ENCODE results near the gene CRLF1.

Gene CRLF1

DNA sequence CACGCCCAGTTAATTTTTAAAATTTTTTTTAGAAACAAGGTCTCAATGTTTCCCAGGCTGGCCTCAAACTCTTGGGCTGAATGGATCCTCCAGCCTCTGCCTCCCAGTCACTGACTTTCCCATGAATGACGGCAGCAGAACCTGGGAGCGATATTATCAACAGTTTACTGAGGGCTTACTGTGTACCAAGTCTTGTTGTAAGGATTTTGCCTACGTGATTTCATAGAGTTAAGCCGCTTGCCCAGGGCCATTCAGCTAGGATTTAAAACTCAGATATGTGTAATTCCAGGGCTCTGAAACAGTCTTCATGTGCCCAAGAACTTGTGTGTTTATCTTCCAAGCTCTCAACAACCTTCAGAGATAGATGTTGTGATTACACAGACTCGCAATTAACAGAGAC is 55.0 kb downstream of the CRLF1 start:
- H3K4me3 ChIP-seq (ENCODE audit: low read depth, low read length), result no peak overlapping the region
- in situ Hi-C loops (cut with HindIII; ENCODE audit: low pct_ligation_motif_present, low sequenced_read_pairs), result no loop called here
- no peaks in the 10 kb centered on the region for H3K27me3 ChIP-seq (replicated peaks)
- DNase-seq, result no peak
- H3K36me3 ChIP-seq (replicated peaks), result no peaks in the 10 kb centered on the region
- H3K27ac ChIP-seq, result no peak overlapping the region
- TF ChIP-seq, protein P1, sequence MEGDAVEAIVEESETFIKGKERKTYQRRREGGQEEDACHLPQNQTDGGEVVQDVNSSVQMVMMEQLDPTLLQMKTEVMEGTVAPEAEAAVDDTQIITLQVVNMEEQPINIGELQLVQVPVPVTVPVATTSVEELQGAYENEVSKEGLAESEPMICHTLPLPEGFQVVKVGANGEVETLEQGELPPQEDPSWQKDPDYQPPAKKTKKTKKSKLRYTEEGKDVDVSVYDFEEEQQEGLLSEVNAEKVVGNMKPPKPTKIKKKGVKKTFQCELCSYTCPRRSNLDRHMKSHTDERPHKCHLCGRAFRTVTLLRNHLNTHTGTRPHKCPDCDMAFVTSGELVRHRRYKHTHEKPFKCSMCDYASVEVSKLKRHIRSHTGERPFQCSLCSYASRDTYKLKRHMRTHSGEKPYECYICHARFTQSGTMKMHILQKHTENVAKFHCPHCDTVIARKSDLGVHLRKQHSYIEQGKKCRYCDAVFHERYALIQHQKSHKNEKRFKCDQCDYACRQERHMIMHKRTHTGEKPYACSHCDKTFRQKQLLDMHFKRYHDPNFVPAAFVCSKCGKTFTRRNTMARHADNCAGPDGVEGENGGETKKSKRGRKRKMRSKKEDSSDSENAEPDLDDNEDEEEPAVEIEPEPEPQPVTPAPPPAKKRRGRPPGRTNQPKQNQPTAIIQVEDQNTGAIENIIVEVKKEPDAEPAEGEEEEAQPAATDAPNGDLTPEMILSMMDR (IDR thresholded peaks at IDR 0.05; ENCODE audit: low read depth, low read length, missing control alignments), result no peak

DNA sequence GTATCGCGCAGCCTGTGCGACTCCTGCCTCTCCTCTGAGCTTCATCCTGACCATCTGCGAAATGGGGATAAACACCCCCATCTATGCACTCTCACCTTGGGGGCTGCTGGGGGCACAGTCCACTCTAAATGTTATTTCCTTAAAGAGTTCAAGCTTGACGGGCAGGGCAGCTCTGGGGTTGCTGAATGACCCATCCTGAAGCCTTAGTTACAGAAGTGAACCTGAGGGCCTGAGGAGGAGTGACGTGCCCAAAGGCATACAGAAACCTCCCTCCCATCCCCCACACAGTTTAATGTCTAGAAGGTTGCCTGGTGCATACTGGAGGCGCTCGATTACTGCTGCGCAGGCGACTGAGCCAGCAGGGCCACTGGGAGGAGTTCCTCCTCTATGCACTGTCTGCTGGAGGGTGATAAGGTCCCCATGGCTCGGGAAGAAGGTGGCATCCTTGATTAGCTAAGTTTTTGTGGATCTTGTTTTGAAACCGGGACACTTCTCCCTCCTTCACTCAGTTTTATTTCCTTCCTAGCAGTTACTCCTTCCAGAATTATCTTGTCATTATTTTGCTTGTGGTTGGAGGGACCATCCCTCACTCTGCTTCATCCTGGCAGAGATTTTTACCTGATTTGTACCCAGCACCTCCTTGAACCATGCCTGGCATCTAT is 62.7 kb downstream of the CRLF1 start:
- peak; percentile 62 for DNase-seq
- in situ Hi-C loops (cut with HindIII; ENCODE audit: low pct_ligation_motif_present, low sequenced_read_pairs), result no loop called here
- Histone ChIP-seq H3K27ac (no peak overlapping the region), H3K4me3 (ENCODE audit: low read depth, low read length) (peak overlapping the region; percentile 80), H3K27me3 (replicated peaks) (no peaks in the 10 kb centered on the region), H3K36me3 (replicated peaks) (peaks cover 20% of the 10 kb centered on the region)
- TF ChIP-seq, protein P1 (IDR thresholded peaks at IDR 0.05; ENCODE audit: low read depth, low read length, missing control alignments), result no peak
